ENCODE measurements around the gene GPD2.

The GPD2 gene

DNA sequence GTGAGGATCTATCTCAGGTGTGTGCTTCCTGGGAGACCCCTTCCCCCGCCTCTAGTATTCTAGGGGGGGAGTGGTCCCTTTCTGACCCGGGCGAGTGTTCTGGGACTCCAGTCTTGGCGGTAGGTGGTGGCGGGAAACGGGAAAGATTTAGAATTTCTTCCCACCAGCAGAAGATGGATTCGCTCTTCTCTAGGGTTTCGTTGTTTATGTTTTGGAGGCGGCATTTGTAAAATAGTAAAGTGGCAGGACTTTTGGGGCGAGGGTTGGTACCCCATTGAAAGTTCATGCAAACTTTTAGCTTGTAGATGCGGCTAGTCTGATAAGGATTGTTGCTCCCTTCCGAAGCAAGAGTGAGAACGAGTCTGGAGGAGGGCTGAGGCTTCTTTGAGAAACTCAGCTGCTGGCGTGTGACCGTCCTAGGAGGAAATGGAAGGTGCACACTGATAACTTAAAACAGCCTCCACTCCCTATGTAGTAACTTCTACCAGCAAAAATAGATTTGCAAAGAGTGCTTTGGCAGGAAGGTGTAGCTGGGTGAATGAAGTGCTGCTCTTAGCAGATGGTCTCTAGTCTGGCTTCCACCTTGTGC is 412 bp downstream of the GPD2 start:
- DNase-seq (ENCODE audit: low read depth): no peak

DNA sequence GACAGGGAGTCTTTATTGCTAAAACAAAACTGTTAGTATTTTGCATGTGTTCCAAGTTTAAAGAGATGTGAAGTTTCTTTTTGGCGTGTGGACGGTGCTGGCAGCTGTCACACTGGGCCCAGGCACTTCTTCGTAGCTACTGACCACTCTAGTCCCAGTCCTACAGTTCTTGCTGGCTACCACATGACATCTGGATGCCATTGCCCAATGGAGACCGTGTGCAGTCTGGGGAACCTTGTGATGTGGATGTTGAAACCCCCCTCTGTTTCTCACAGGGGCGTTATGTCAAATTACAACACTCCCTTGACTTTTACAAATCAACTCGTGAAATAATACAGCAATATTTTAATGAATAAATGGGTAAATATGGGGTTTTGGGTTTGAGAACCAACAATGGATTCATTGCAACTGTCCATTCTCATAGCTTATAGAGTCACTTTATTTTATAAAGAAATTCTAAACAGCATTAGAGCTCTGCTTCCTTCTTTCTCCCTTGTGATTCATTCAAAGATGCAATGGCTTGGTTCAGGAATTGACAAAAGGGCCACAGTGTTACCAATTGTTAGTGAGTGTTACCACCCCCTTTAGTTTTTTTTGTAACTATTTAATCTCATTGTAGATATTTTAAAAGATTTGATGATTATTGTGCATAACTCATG is 1.2 kb downstream of the GPD2 start:
- DNase-seq (ENCODE audit: low read depth): no peak

DNA sequence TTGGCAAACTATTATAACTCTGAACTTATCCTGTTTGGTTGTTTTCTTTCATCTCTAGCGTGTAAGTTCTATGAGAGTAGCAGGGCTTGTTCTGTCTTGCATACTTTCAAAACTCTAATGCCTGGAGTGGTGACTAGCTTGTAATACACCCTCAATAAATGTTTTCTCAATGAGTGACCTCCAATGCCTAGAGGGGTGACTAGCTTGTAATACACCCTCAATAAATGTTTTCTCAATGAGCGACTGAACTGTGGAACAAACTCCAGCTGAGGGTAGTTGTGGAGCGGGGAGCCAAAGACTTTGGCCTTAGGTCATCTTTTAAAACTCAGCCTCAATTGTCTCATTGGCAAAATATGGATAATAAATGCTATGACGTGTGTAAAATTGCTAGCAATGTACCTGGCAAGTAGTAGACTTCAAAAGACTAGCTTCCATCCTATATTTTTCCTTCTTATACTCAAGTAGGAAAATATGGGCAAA is 1.8 kb downstream of the GPD2 start:
- no peak for DNase-seq (ENCODE audit: low read depth)

DNA sequence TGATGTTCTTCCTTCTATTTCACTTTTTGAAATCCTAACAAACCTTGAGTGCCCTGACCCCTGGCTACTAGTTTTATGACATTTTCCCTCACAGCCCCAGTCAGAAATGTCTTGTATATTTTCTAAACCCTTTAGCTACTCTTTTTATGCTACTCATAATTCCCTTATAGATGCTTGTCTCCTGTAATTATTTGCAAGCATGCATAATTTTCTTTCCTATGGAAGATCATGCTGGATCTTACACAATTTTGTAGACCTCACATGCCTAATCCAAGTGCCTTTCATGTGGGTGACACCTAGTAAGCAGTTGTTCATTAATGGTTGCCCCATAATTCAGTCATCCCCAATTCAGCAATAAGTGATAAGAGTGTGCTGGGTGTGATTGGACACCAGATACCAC is 6.9 kb downstream of the GPD2 start:
- no peak for DNase-seq (ENCODE audit: low read depth)

DNA sequence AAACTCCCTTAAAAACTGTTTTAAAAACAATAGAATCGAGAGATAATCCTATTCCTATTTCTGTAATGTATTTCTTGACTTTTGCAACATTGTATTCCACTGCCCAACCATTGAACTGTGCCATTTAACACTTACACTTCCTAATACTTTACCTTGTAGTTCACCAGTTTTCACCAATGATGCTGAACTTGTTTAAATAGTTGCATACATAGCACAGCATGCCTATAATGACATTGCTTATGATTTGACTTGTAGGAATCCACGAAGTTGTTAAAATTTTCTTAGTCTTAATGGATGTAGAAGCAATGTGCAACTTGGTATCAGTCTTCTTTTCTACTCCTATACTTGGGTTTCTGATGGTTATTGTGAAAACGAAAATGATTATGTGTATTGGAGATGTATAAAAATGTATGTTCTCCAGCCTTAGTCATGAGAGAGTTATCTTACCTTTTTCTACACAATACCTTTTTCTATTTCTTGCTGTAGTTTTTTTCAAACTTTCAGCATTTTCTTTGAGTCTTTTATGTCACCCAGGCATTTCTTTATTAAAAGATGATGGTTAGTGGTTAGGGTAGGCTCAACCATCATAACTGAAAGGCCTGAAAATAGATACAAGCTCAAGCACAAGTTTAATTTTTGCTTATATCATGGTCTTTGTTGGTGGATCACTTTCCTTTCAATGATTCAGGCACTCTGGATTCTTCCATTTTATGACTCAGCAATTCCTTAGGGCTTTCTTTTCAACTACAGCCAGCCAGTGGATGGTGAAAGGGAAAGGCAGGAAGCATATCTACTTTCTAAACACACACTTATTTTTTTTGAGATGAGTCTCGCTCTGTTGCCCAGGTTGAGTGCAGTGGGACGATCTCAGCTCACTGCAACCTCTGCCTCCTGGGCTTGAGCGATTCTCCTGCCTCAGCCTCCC is 9.4 kb downstream of the GPD2 start:
- DNase-seq (ENCODE audit: low read depth): no peak

DNA sequence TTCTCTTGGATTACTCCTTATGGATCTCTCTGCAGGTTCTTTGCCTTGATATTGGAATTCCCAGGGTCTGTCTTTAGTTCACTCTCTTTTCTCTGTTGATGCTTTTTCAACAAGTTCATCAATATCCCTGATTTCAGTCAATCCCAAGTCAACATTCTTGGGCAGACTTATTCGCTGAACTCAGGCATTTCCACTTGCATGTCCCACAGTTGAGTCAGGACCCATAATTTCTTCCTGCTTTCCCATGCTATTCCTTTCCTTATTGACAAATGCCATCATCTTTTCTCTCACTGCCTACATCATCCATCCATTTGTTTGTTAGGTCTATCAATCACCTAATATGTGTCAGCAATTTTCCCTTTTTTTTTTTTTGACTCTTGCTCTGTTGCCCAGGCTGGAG is 11.6 kb downstream of the GPD2 start:
- no peak for DNase-seq (ENCODE audit: low read depth)

DNA sequence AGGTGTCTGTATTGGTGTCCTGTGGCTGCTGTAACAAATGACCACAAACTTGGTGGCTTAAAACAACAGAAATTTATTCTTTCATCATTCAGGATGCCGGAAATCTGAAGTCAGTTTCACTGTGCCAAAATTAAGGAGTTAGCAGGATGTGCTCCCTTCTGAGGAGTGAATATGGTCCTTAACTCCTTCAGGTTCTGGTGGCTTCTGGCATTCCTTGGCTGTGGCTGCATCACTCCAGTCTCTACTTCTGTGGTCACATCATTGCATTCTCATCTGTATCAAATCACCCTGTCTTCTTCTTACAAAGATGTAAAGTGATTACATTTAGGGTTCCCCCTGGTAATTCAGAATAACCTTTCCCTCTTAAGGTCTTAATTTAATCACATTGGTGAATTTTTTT is 12.6 kb downstream of the GPD2 start:
- DNase-seq (ENCODE audit: low read depth): no peak

DNA sequence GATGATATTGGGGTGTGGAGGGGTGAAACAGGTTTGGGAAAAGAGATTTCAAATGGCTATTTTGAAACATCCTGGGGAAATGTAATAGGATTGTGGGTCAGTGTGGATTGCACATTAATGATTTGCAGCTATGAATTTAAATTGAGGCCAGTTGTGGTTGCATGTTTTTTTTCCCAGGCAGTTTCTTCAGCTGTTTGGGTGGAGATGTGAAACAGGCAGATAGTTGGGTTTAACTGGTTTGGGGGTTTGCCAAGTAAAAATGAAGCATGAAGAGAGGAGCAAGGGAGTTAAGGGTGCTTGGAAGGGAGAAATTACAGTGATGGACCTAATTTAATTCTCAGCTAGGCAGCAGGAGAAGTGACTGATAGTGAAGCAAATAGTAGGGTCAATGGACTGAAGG is 16.8 kb downstream of the GPD2 start:
- no peak for DNase-seq (ENCODE audit: low read depth)

DNA sequence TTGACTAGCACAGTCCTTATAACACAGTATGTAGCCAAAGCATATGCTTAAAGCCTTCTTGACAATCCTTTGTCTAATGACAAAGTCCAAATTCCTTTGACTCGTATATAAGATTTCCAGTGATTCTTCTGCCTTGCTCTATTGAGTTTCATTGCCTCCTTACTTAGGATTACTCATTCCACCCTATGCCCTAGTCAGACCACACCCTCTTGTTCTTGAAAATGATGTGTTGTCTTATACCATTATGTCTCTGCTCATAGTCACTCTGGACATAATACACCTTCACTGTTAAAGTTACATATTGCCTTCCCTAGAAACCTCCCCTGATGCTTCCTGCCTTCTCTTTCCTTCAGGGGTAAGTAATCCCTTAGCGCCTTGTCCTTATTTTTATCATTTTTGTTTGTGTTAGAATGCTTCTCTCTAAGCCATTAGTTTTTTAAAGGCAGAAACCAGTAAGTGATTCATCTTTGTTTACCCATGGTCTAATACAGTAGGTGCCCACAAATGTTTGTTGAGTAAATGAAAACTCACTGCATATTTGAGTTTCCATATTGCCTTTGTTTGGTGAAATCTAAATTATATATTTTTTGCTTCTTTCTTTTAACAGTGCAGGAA is 19.3 kb downstream of the GPD2 start:
- DNase-seq (ENCODE audit: low read depth): no peak

DNA sequence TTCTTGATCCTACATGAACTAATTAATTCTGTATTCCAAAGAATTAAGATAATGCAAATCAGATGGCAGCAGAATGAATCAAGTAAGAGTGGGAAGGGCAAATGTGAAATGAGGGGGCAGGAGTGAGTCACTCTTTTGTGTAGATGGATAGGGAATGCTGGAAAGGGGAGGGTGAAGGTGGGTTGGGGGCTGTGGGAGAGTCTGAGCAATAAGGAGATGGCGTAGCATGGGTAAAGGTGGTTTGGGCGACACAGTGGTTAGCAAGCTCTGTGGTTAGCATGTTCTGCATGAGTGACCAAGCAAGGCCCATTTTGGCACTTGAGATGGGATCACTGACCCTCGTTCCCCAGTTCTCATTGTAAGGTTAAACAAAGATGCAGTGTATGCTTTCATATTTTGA is 20.4 kb downstream of the GPD2 start:
- no peak for DNase-seq (ENCODE audit: low read depth)

DNA sequence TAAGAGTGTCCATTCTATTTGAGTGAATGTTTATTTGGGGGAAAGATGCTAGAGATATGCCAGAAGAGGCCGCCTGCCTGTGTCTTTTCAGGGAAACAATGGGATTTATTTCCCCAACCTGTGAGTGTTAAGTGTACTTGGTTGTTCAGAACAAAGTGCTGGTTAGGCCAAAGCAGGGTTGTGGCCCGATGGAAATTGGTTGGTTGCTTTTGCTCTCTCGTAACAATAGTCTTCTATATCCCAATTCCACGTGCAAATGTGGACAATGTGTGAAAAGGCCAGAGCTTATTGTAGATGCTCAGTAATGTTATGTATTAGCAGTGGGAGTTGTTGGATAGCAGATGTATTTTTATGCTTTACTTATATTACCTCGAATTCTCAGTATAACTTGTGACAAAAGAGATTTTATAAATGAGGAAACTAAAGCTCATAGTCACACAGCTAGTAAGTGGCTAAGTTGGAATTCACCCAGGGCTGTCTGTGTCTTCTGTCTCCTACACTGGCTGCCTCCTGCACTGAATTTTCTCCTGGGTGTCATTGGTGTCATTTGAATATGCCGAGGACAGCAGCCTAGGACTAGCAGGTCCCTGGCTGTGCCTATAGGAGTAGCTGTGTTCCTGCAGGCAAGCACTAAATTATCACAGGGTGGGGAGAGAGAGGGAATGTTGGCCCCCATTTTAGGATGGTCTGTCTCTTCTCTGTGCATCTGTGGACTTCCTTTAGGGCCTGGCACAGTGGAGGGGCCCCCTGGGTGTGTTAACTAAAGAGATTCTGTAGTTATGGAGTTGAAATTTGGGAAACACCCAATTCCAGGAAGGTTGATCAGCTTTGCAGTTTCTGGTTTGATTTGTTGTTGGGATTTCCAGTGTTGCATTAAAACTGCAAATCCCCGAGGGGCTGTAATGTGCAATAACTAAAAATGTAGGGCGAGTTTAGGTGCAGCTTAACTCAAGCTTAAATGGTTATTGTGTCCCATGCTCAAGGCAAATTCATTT is 21.6 kb downstream of the GPD2 start:
- DNase-seq (ENCODE audit: low read depth): no peak

DNA sequence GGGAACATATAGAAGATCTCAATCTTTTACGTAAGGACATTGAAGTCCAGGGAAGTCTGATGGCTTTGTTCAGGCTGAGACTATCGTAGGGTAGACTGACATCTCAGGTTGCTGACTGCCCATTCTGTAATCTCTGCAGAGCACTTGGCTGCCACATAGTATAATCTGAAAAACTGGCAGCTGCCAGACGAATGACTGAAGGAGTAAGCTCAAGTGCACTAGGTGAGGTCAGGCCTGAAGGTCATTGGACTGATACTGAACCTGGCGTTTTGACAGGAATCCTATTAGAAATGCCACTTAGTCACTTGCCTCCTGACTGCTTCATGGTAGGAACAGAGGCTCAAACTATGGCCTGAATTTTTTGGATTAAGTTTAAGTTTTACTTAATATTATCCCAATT is 23.5 kb downstream of the GPD2 start:
- no peak for DNase-seq (ENCODE audit: low read depth)

DNA sequence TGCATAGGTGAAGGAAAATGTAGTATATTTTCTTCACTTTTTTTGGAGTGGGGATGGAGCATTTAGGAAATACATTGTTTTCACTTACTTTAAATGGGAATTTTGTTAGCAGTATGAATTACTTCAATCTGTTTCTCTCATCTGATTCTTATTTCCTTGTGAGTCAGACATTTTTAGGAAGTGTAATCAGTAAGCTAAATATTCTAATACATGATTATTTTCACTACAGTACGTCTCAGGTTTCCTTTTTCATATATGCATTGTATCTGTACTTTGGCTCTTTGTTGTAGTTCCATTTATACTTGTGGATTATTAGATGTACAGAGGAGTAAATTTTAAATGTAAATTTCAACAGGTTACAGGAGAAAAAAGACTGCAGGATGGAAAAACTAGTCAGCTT is 27.9 kb downstream of the GPD2 start:
- no peak for DNase-seq (ENCODE audit: low read depth)

DNA sequence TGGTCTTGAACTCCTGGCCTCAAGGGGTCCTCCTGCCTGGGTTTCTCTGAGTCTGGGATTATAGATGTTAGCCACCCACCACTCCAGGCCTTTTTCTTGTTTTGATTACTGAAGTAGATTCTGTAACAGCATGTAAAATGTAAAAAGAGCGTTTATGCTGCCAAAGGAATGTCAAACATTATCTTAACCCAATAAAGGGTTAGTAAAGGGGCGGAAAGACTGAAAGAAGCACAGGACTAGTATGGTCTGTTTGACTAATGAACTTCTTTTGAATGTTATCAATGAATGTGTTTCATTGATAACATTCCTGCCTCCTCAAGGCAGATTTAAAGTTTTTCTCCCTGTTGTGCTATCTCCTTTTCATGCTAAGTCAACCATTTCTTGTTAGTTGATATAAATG is 29.4 kb downstream of the GPD2 start:
- DNase-seq (ENCODE audit: low read depth): no peak

DNA sequence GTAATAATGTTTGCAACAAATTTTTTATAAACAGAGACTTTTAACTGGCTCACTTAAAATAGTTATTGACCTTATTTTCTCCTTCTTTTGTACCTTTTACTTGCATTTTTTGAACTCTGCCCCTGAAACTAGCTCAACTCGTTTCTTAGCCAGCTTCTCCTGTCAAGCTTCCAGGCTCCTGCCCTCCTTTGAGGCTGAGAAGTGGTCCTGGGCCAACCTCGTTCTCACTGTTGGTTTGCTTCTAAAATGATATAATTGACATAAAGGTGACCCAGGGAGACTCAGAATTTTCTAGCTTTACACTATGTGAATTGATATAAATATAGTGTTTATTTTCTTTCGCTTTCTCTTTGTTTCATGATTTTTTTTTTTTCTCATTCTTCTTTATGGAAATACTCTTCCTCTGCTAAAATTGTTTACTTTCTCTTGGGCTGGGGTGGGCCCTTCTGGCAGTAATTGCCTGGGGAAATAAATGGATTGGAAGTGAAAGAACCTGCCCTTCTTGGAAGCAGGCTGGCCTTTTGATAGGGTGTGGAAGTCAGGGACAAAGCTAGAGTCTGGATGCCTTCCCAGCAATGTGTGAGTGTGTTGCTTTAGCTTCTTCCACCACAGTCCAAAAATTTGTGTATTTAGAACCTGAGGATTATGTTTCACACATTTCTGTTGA is 30.7 kb downstream of the GPD2 start:
- DNase-seq (ENCODE audit: low read depth): no peak

DNA sequence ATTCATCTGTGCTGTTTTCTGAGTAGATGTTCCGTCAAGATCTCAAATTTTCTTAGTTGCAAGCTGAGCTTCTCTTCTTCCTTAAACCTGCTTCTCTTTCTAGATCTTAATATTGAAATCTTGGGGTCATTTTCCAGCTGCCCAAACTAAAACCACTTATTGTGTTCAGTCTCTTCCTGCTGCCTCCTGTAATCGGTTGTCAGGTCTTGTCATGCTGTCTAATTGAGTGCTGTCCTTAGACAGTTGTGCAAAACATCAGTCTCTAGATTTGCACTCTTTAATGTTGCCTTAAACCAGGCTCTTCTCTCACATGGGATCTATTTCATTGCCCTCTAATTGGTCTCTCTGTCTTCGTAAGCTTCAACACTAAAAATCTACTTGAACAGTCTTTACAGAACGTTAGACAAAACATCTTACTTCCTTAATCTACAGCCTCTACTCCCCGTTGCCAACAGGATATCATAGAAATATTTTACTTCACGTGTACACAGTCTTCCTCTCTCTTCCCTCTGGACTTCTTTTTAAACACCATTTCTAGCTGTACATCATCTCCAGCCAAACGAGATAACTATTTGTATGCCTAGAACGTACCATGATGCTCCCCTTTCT is 34.9 kb downstream of the GPD2 start:
- DNase-seq (ENCODE audit: low read depth): no peak

DNA sequence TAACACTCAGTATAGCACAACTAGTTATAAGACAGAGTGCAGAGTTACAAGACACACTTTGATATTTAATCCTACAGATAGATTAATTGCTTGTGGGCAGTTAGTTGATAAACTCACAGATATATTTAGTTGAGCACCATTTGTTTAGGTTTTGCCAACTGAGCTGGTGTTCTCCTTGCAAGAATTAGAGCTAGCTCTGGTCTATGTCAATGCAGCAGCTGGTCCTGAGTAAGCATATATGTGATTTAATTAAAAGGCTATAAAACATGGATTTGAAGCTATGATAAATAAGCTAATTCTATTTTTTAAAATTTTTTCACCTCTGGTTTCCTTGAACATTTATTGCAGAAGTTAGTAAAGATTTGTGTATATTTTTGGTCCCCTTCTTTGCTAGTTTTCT is 35.6 kb downstream of the GPD2 start:
- DNase-seq (ENCODE audit: low read depth): no peak

DNA sequence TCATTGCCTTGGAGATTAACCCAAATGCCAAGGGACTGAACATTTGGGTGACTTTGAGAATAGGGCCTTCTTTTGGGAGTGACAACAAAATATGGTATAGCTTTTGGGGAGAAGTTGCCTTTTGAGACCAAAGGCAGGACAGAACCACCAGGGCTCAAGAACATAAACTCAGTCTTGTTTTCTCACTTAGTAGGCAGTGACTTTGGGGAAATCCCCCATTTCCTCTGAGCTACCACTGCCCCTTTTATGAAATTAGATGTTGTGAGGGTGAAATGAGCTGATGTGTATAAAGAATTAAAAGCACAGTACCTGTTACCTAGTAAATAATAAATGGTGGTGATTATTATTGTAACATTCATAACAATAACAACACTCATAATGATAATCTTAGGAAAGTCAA is 36.5 kb downstream of the GPD2 start:
- no peak for DNase-seq (ENCODE audit: low read depth)

DNA sequence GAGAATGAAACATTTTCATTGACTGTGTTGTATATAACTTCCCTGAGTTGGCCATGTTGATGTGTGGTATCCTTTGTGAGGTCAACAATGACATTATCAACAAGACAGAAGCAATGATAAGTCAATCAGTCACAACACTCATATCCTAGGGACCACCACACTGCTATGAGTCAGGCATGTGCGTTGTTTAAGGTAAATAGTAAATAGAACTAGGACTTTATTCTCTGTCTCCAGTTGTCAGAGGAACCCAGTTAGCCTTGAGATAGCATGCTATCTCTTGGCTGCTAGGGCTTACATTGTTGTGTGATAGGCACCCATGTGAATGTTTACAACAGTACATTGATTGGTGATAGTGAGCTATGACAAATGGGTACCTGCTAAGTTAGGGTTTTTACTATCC is 37.3 kb downstream of the GPD2 start:
- DNase-seq (ENCODE audit: low read depth): no peak

DNA sequence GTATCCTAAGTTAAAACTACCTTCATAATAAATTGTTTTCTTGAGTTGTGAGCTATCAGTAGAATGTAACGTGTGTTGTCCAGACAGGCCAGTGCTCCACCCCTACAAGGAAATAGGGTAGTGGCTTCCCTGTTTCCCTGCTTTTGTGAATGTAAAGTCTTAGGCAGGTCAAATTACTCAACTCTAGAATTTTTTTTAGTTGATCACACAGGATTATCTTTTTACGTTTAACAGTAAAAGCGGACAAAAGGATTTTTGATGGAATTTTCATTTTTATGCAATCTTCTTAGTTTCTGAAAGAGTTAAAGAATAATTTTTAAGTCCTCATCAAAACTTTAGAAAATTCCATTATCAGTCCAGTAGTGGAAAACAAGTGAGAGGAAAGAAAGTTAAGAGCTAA is 38.2 kb downstream of the GPD2 start:
- no peak for DNase-seq (ENCODE audit: low read depth)

All from stimulated activated CD8-positive, alpha-beta memory T cell treated with anti-CD3 and anti-CD28 coated beads, Interleukin-15, amount 100 ng/mL, for 1 hour (primary cell).